GM21423 (cell line): Measurements from ENCODE around the gene DAPK1.

ENCODE experiments used
- ATAC-seq: cut with Tn5 transposase; IDR thresholded peaks from one replicate; pipeline ENCODE4 v1.9.1; 2021; ENCODE audit warnings: mild to moderate bottlenecking, moderate library complexity; ENCODE audit not compliant: unreplicated experiment

The DAPK1 gene

GRCh38 chr9:87609002-87609401 is 111.3 kb downstream of the DAPK1 start:
- ATAC-seq = no peak

DNA sequence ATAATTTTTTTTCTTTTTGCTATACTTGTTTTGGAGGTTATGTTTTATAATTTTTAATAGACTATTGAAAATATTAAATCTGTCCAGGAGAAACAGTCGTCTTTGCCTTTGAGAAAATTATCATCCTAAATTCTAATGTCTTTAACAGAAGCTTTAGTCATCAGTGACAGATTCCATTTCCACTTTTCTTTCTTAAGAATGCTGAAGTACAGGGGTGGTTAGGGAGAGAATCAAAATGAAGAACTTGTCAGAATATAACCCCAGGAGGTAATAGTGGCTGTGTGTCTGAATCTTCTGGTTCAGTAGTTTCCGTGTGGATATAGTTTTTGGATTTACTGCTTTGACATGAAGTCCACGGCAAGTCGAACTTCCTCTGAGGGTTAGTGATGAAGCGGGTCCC is 111.8 kb downstream of the DAPK1 start:
- ATAC-seq = no peak

- ATAC-seq = no peak
These were observed 112.8 kb downstream of the DAPK1 start for GRCh38 chr9:87610200-87611155.

DNA sequence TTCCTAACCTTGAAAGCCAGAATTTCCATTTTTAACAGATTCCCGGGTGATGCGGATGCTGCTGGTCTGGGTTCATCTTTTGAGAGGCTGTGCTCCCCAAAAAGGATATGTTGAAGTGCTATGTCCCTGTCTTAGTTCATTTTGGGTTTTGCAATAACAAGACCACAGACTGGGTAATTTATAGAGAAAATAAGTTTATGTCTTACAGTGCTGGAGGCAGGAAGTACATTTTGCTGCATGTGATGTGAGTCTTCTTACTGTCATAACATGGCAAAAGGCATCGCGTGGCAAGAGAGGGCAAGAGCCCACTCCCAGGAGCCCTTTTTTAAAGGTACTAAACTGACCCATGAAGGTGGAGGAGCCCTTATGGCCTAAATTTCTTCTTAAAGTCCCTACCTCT is 114.1 kb downstream of the DAPK1 start:
- no peak for ATAC-seq

- no peak for ATAC-seq
These were observed 114.9 kb downstream of the DAPK1 start for GRCh38 chr9:87612536-87612935.

- ATAC-seq = no peak
These were observed 115.8 kb downstream of the DAPK1 start for GRCh38 chr9:87613265-87614111.

DNA sequence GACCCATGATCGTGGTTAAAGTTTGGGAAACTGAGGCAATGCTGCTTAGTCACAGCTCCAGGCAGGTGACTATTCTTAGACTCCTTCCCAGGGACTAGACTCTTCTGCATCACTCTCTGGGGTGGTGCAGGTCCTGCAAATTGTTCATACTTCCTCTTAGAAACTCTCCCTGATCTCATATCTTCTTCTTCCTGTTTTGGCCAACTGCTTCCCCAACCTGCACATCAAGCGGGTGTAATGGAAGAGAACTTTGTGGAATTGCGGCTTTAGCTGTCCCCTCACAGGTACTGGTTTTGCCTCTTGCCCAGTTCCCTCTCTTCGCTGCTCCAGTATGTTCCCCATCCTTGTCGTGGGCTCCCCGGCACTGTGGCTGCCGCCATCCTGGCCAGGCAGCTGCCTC is 116.7 kb downstream of the DAPK1 start:
- ATAC-seq = no peak

- ATAC-seq = no peak
These were observed 117.5 kb downstream of the DAPK1 start for GRCh38 chr9:87615136-87615535.

GRCh38 chr9:87615547-87616148 is 118.0 kb downstream of the DAPK1 start:
- no peak for ATAC-seq

DNA sequence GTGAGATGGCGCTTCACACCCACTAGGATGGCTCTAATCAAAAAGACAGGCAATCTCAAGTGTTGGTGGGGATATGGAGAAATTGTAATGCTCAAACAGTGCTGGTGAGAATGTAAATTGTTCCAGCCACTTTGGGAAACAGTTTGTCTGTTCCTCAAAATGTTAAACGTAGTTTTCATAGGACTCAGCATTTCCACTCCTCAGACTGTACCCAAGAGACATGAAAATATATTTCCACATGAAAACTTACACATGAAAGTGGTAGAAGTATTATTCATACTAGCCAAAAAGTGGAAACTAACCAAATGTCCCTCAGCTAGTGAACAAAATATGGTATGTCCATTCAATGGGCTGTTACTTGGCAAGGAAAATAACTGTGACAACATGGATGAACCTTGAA is 120.6 kb downstream of the DAPK1 start:
- no peak for ATAC-seq

DNA sequence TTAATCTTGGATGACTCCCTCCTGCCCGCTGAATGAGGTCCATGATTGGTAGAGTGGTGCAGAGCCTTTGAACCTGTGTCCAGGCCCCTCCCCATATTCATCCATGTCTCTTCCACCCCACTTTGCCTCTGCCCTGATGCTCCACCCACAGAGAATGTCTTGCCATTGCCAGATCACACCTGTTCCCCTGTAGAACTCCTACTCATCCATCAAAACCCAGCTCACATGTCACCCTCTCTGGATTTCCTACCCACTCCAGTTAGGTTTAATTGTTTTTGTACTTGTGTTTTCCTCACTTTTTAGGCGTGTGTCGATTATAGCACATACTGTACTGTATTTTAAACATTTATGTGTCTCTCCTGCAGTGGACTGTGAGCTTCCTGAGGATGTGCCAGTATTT is 121.3 kb downstream of the DAPK1 start:
- no peak for ATAC-seq

DNA sequence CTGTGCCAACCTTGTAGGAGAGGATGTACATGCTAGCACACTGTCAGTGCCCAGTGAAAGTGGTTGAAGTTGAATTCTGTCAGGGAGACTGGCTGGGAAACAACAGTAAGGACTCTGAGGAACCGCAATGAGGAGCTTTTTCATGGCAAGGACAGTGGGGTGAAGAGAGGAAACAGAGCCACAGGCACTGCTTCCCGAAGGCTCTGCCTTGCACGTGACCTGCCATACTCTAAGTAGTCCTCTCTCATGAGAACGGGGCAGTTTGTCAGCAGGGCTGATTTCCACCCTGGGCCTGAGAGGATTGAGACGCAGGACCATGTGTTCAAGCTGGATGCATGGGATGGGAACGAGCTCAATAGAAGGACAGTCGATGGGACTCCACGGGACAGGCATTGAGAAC is 121.7 kb downstream of the DAPK1 start:
- ATAC-seq = no peak

DNA sequence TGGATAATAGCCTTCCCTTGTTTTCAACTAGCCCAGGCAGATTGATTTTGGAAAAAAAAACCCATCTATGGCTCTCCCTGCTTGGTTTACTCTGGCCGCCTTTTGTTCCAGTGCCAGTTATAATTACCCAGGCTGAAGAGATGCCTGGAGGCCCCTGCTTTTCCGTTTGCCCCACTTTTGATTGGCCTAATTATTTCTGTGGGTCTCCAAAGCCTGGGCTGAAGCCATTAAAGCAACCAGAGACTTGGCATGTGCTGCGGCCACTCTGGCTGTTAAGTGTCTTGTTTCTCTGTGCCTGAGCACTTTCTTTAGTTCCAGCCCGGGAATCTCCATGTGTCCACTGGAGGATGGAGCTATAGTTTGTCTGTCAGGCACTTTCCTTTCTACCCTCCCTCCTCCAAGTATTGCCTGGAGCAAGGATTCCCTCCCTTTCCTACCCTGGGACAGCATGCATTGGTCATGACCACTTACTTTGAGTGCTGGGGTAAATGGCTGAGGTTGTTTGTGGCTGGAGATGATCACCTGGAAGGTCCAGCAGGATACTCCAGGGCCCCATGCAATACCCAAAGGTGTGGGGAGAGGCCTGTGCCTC is 123.2 kb downstream of the DAPK1 start:
- no peak for ATAC-seq

DNA sequence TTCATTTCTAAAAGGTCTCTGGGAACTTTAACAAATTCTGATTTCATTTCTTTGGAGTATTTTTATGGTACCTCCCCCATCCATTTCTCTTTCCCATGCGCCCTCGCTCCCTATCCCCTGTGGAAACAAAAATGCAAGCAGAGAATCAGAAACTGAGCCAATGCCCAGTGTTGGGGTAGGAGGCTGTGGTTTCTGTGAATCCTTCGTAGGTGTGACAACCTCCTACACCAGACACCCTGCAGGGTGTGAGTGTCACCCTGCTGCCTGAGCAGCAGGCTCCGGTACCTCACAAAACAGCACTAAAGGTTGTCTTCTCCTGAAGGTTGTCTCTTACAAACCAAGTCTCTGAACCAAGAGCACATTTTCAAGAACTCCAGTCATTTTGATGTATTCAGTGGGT is 124.4 kb downstream of the DAPK1 start:
- no peak for ATAC-seq

- ATAC-seq = no peak
These were observed 125.3 kb downstream of the DAPK1 start for GRCh38 chr9:87622923-87623322.

DNA sequence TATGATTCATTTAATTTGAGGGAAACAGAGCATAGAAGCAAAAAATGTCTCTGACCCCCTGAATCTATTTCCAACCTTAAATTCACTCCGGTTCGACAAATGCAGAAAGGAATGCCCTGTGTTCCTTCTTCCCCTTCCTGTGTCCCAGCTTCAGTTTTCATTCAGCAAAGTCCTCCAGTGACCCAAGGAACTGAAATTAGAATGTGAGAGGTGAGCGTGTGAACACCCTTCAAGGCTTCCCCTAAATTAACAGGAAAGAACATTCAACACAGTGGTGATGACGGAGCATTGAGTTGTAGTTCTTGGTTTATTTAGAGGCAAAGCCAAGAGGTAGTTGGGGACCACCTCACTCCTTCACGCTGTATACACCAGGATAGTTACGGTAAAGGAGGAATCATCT is 130.7 kb downstream of the DAPK1 start:
- no peak for ATAC-seq

GRCh38 chr9:87629104-87629503 is 131.4 kb downstream of the DAPK1 start:
- no peak for ATAC-seq

- no peak for ATAC-seq
These were observed 132.6 kb downstream of the DAPK1 start for GRCh38 chr9:87630266-87630665.

DNA sequence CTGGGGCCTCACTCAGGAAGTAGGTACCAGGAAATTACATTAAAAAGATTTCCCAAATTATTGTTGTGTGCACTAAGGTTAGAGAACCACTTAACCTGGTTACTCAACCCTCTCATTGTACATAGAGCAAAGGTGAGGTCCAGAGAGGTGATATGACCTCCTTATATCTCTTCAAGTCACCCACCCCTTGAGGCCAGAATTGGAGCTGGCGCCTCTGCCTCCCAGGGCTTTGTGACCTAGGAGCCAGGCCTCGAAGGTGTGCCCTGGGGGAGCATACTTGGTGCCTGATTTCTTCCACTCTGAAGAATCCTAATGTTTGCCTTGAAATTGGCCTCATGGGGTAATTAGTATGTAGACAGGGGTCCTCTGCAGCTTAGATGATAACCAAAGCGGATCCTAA is 133.2 kb downstream of the DAPK1 start:
- ATAC-seq = no peak

DNA sequence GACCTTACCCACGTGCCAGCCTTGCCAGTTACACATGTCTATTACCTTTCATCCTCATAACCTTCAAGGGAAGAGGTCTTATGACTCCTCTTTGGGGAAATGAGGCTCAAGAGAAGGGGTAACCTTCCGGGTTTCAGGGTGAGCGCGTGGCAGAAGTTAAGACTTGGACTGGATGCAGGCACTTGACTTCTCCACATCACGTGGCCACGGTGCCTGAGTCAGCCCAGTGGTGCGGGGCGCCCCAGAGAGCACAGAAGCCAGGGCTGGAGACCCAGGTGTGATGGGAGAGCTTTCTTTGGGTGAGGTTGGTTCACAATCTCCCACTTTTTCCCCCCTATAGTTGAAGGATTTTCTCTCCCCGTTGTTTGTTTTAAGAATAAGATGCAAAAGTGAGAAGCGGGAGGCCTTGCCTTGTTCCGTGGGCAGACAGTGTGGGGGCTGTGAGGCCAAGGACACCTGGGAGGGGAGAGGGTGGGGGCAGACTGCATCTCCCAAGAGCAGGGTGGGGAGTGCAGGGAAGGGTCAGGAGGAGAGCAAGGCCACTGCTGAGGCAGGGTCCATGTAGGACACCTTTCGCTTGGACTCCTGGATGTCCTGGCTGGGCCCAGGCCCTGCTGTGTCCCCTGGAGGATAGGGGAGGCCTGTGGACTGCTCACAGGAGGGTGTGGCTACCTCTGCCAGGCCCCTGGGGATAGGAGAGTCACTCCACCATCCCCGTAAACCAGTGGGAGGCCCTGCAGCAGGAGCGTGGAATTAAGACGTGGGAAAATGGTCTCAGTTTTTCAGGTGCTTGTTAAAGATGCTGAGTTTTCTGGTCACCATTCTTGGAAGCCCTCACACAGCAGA is 138.2 kb downstream of the DAPK1 start:
- ATAC-seq = no peak
